Stomach (tissue), 9 donors: ENCODE data around the gene CCNB3. TPM values are rescaled to one million over a fixed set of nuclear protein-coding genes. Genes with fewer than 3 reads are reported as not detected.

Source experiments
- DNase-seq, 2 donors: peaks; one replicate each; pipeline versions ENCODE4 v3.0.0 to v3.0.0-alpha.2; 2013 to 2019
- H3K27ac ChIP-seq, 5 donors: fragments of 200-600 bp in 4 of 5; sonication (generic) in 4 of 5; one replicate each; pipeline ENCODE4 v1.5.1; 2013 to 2019; ENCODE audit warnings: mild to moderate bottlenecking in 1 of 5, moderate library complexity in 1 of 5
- H3K27me3 ChIP-seq, 3 donors: fragments of 200-600 bp; sonication (generic); one replicate each; pipeline ENCODE4 v1.5.1; 2017 to 2019; ENCODE audit warnings: mixed run types in 1 of 3
- H3K36me3 ChIP-seq, 4 donors: fragments of 200-600 bp; sonication (generic); 1 replicate in 3 of 4; 2 replicates in 1 of 4; pipeline ENCODE4 v1.5.1; 2016 to 2019
- H3K4me1 ChIP-seq, 4 donors: fragments of 200-600 bp; sonication (generic); one replicate each; pipeline ENCODE4 v1.5.1; 2016 to 2019
- H3K4me3 ChIP-seq, 4 donors: fragments of 200-600 bp; sonication (generic) in 3 of 4; one replicate each; pipeline ENCODE4 v1.5.1; 2016 to 2019; ENCODE audit warnings: mild to moderate bottlenecking in 1 of 4
- H3K9me3 ChIP-seq, 4 donors: fragments of 200-600 bp; sonication (generic); one replicate each; pipeline ENCODE4 v1.5.1; 2016 to 2019
- EP300 ChIP-seq: sonication (generic); formaldehyde crosslinking; IDR thresholded peaks from one replicate; pipeline ENCODE4 v1.6.1; 2017; ENCODE audit warnings: antibody characterized with exemption
- POLR2A ChIP-seq, 4 donors: fragments of 450-650 bp; IDR thresholded peaks; one replicate each; pipeline ENCODE4 v1.6.1; 2016; ENCODE audit warnings: antibody characterized with exemption in 4 of 4, control low read depth in 2 of 4, mild to moderate bottlenecking in 1 of 4, moderate library complexity in 1 of 4
- POLR2AphosphoS5 ChIP-seq, 3 donors: sonication (generic); formaldehyde crosslinking; IDR thresholded peaks; one replicate each; pipeline ENCODE4 v1.6.1; 2016; ENCODE audit warnings: antibody characterized with exemption in 3 of 3
- WGBS, 5 donors: extraction: QIAGEN DNeasy Blood & Tissue Kit in 3 of 5; methylation state at CpG; one replicate each; pipeline versions ENCODE4 v1.1.5 to v1.1.7; 2013 to 2018; 5-methylcytosine and 5-hydroxymethylcytosine counted together
- intact Hi-C: fragments of 100-400 bp; cut with DNase I; formaldehyde crosslinking; loops from one replicate; pipeline ENCODE4 v1.15.1; 2023; ENCODE audit warnings: low total_unique reads
- polyA plus RNA-seq, 3 donors: library from polyadenylated mRNA; stranded (reverse); fragments of 200-250 nt; gene quantifications; one replicate each; pipeline ENCODE4 v1.2.3, GENCODE V29; 2013
- small RNA-seq, 4 donors: library from RNA; depleted of rRNA; stranded (forward); fragments of <200 nt; gene quantifications; one replicate each; pipeline ENCODE3, GENCODE V24; 2016
- total RNA-seq, 5 donors: library from RNA; depleted of rRNA; stranded (reverse); fragments of >200 nt; gene quantifications; one replicate each; pipeline versions ENCODE4 v1.1.0 to v1.2.3, GENCODE V29; 2014 to 2016
- TF ChIP-seq, protein P1 (sequence below), 7 experiments: fragments of 450-650 bp in 4 of 7; fragments of 200-600 bp in 3 of 7; sonication (generic) in 3 of 7; IDR thresholded peaks; one replicate each; pipeline ENCODE4 v1.5.1; 2016 to 2019; ENCODE audit warnings: antibody characterized with exemption in 7 of 7, control low read depth in 2 of 7, mild to moderate bottlenecking in 1 of 7
- donor health status: healthy with polysubstance abuse.
- donor health status: Bipolar disorder and iron deficiency.
- donor health status: healthy.

The CCNB3 gene
- total and polyA plus RNA-seq, 8 donors = 0.12 to 0.37 (median 0.18) TPM; not detected in 3

DNA sequence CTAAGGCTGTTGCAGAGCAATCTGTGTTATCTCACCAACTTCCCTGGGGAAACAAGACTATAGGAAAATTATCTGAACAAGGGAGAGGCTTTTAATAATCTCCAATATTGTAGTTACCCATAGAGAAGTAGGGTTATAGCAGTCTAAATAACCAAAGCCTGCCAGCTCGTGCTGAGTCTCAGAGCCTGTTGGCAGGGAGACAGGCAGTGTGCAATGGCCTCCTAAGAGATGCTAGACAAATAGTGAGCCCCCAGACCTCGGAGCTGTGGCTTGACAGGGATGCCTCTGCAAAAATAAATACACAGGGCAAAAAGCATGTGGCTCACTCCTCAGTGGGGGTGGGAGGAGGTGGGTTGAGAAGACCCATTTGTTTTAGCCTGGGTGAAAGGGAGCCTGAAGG is 189.3 kb downstream of the CCNB3 start:
- 9 to 20% (median 10%) methylated on average over 2 of the region's 2 CpGs for WGBS, 5 donors

More for the DNA sequence above, 189.3 kb downstream of the CCNB3 start:
- DNase-seq = no peak
- H3K27ac ChIP-seq = no peak overlapping the region
- no peaks in the 10 kb centered on the region for H3K4me1 ChIP-seq
- no peak overlapping the region for H3K4me3 ChIP-seq
- intact Hi-C loops = no loop called here
- H3K9me3 ChIP-seq = no peaks in the 10 kb centered on the region
- H3K27me3 ChIP-seq = peaks cover 0 to 4% (median 4%) of the 10 kb centered on the region in 3 donors
- TF ChIP-seq EP300 = no peak
- no peak for TF ChIP-seq POLR2AphosphoS5 (IDR thresholded peaks at IDR 0.05)
- no peak for TF ChIP-seq POLR2A (IDR thresholded peaks at IDR 0.05)
- TF ChIP-seq, protein P1, sequence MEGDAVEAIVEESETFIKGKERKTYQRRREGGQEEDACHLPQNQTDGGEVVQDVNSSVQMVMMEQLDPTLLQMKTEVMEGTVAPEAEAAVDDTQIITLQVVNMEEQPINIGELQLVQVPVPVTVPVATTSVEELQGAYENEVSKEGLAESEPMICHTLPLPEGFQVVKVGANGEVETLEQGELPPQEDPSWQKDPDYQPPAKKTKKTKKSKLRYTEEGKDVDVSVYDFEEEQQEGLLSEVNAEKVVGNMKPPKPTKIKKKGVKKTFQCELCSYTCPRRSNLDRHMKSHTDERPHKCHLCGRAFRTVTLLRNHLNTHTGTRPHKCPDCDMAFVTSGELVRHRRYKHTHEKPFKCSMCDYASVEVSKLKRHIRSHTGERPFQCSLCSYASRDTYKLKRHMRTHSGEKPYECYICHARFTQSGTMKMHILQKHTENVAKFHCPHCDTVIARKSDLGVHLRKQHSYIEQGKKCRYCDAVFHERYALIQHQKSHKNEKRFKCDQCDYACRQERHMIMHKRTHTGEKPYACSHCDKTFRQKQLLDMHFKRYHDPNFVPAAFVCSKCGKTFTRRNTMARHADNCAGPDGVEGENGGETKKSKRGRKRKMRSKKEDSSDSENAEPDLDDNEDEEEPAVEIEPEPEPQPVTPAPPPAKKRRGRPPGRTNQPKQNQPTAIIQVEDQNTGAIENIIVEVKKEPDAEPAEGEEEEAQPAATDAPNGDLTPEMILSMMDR (IDR thresholded peaks at IDR 0.05) = no peak
- H3K36me3 ChIP-seq = no peaks in the 10 kb centered on the region

Small RNAs within 50 kb of the gene (small RNA-seq; reads per million reads assigned to genes)
- gene PYY3 (0 reads per million in 4 donors), gene RF00019 (0 reads per million in 4 donors)

Other genes with a start within 250 kb of the CCNB3 start
- gene AKAP4, start 3.8 kb upstream of the CCNB3 start, total RNA-seq = not detected
- not detected for gene AKAP4, start 3.8 kb upstream of the CCNB3 start, polyA plus RNA-seq